Endothelial cell of umbilical vein (primary cell): ENCODE results near the gene XRN1. TPM values are rescaled to one million over a fixed set of nuclear protein-coding genes. Genes with fewer than 3 reads are reported as not detected.

Experiments used
- BruUV-seq: library from RNA; stranded (reverse); fragments of 400-500 nt; replicated peaks from 2 replicates; lab custom pipeline; 2021; lab: Mats Ljungman, UMichigan
- CTCF ChIA-PET: fragments of 300-600, 350-600 bp; sonication (Branson Sonifier 250); formaldehyde crosslinking; loops from one replicate; lab custom pipeline; 2021; ENCODE audit warnings: antibody characterized with exemption, inconsistent platforms; lab: Charles Lee
- POLR2A ChIA-PET: fragments of 300-600, 350-600 bp; sonication (Branson Sonifier 250); formaldehyde crosslinking; loops from one replicate; lab custom pipeline; 2021; ENCODE audit warnings: antibody characterized with exemption, inconsistent platforms; lab: Charles Lee
- DNase-seq: peaks from one replicate; pipeline ENCODE4 v3.0.0-alpha.2; 2011; ENCODE audit warnings: low read depth, low spot score
- FAIRE-seq: peaks from 2 replicates; lab custom pipeline; 2011; peaks lifted over from hg19 to GRCh38; lab: Jason Lieb, UNC
- H2AFZ ChIP-seq: 2 replicates; pipeline ENCODE4 v1.6.0; 2012; ENCODE audit warnings: low read depth, low read length, control low read depth, inconsistent platforms
- H3K27ac ChIP-seq: 2 replicates; pipeline ENCODE4 v1.5.1; 2011; ENCODE audit warnings: low read depth, mild to moderate bottlenecking, control low read depth, low read length, moderate library complexity; ENCODE audit not compliant: insufficient read depth
- H3K27me3 ChIP-seq, 2 experiments: 2 replicates each; pipeline versions ENCODE4 v1.6.0 to v1.6.1; 2011; ENCODE audit warnings: low read length in 2 of 2, mixed read lengths in 1 of 2; ENCODE audit not compliant: control insufficient read depth in 2 of 2, insufficient read depth in 2 of 2
- H3K36me3 ChIP-seq, 2 experiments: 2 replicates in 1 of 2; 3 replicates in 1 of 2; pipeline ENCODE4 v1.5.1; 2011; ENCODE audit warnings: low read length in 2 of 2, mild to moderate bottlenecking in 1 of 2, moderate library complexity in 1 of 2; ENCODE audit not compliant: control insufficient read depth in 2 of 2, insufficient read depth in 2 of 2; ENCODE audit errors: extremely low read depth in 1 of 2
- H3K4me1 ChIP-seq: 3 replicates; pipeline ENCODE4 v1.5.1; 2011; ENCODE audit warnings: mild to moderate bottlenecking, low read length; ENCODE audit not compliant: control insufficient read depth, insufficient read depth; ENCODE audit errors: extremely low read depth
- H3K4me2 ChIP-seq: 2 replicates; pipeline ENCODE4 v1.6.1; 2011; ENCODE audit warnings: low read length, control low read depth, mixed read lengths; ENCODE audit not compliant: insufficient read depth
- H3K4me3 ChIP-seq, 3 experiments: fragments of 200-600 bp in 1 of 3; sonication (generic), shearing (Covaris generic) in 1 of 3; replicated peaks in 1 of 3; 2 replicates each; pipeline ENCODE4 v1.5.1; 2011 to 2016; ENCODE audit warnings: control low read depth in 3 of 3, low read length in 3 of 3, mild to moderate bottlenecking in 2 of 3, inconsistent platforms in 1 of 3, low read depth in 1 of 3, moderate library complexity in 1 of 3; ENCODE audit not compliant: insufficient read depth in 1 of 3
- H3K79me2 ChIP-seq: 2 replicates; pipeline ENCODE4 v1.6.0; 2012; ENCODE audit warnings: low read length, inconsistent platforms; ENCODE audit not compliant: control insufficient read depth, insufficient read depth
- H3K9ac ChIP-seq: replicated peaks from 2 replicates; pipeline ENCODE3; 2011; ENCODE audit warnings: low read length, control low read depth; ENCODE audit not compliant: insufficient read depth; ENCODE audit errors: extremely low read depth
- H3K9me1 ChIP-seq: replicated peaks from 3 replicates; pipeline ENCODE4 v1.6.0; 2011; ENCODE audit warnings: mild to moderate bottlenecking, low read length; ENCODE audit not compliant: control insufficient read depth, insufficient read depth; ENCODE audit errors: extremely low read depth
- H3K9me3 ChIP-seq: replicated peaks from 2 replicates; pipeline ENCODE4 v1.5.1; 2012; ENCODE audit warnings: low read length, inconsistent platforms; ENCODE audit not compliant: control insufficient read depth, insufficient read depth
- H4K20me1 ChIP-seq: replicated peaks from 2 replicates; pipeline ENCODE3; 2011; ENCODE audit warnings: mild to moderate bottlenecking, low read length; ENCODE audit not compliant: control insufficient read depth, insufficient read depth; ENCODE audit errors: extremely low read depth
- CTCF ChIP-seq, 2 donors: IDR thresholded peaks; 1 replicate in 1 of 2; 2 replicates in 1 of 2; pipeline ENCODE4 v1.5.1; 2011; ENCODE audit warnings: low read length in 2 of 2, mild to moderate bottlenecking in 2 of 2, moderate library complexity in 2 of 2, control low read depth in 1 of 2, inconsistent platforms in 1 of 2, low read depth in 1 of 2; ENCODE audit not compliant: insufficient read depth in 1 of 2; ENCODE audit errors: extremely low read depth in 1 of 2
- EZH2 ChIP-seq: IDR thresholded peaks from 2 replicates; pipeline ENCODE4 v1.6.1; 2012; ENCODE audit warnings: borderline replicate concordance, low read depth, mild to moderate bottlenecking, moderate library complexity, low read length, inconsistent platforms; ENCODE audit not compliant: severe bottlenecking
- FOS ChIP-seq: IDR thresholded peaks from 2 replicates; pipeline ENCODE4 v1.6.1; 2011; ENCODE audit warnings: mild to moderate bottlenecking, low read length, moderate library complexity, borderline replicate concordance; ENCODE audit not compliant: insufficient read depth
- GATA2 ChIP-seq: IDR thresholded peaks from 2 replicates; pipeline ENCODE4 v1.7.0; 2011; ENCODE audit warnings: low read depth, mild to moderate bottlenecking, moderate library complexity, mixed read lengths, low read length; ENCODE audit not compliant: insufficient read length, insufficient read depth
- JUN ChIP-seq: IDR thresholded peaks from 2 replicates; pipeline ENCODE4 v1.6.1; 2011; ENCODE audit warnings: borderline replicate concordance, low read depth; ENCODE audit not compliant: insufficient read length, insufficient read depth
- MAX ChIP-seq: IDR thresholded peaks from 2 replicates; pipeline ENCODE4 v1.6.1; 2011; ENCODE audit not compliant: insufficient read depth, insufficient read length
- MYC ChIP-seq: IDR thresholded peaks from one replicate; pipeline ENCODE4 v1.6.1; 2011; ENCODE audit warnings: mild to moderate bottlenecking, low read depth, low read length
- POLR2A ChIP-seq: IDR thresholded peaks from 2 replicates; pipeline ENCODE4 v1.6.1; 2012; ENCODE audit warnings: low read depth, mild to moderate bottlenecking, control low read depth, low read length
- POLR2AphosphoS5 ChIP-seq: IDR thresholded peaks from 2 replicates; pipeline ENCODE4 v1.6.1; 2012; ENCODE audit warnings: low read depth, mild to moderate bottlenecking, control low read depth, low read length, moderate library complexity; ENCODE audit not compliant: insufficient read depth
- dilution Hi-C: fragments of 300-500 bp; cut with MboI; formaldehyde crosslinking; loops from one replicate; pipeline ENCODE4 v1.15.0; 2019; ENCODE audit warnings: low sequenced_read_pairs; ENCODE audit not compliant: extremely low pct_ligation_motif_present
- intact Hi-C: fragments of 100-400 bp; cut with micrococcal nuclease; formaldehyde crosslinking; loops from one replicate; pipeline ENCODE4 v1.10.0; 2022
- polyA plus RNA-seq, 4 experiments: library from polyadenylated mRNA; depleted of rRNA in 3 of 4; stranded (reverse) in 3 of 4; unstranded in 1 of 4; fragments of >200 nt; gene quantifications; 2 replicates each; pipeline versions ENCODE4 v1.2.1 to v1.2.3, GENCODE V29; 2011 to 2012; ENCODE audit warnings: missing spikeins in 1 of 4
- total RNA-seq: library from RNA; stranded (reverse); gene quantifications from 2 replicates; pipeline ENCODE4 v1.2.3, GENCODE V29; 2021

XRN1 gene
- total and polyA plus RNA-seq, 2 donors (not counting 3 experiments of a cell fraction or from before 2014, with no cell fraction given), result 4.4 to 40.0 TPM

GRCh38 chr3:142276781-142277180 is 171.1 kb downstream of the XRN1 start:
- Histone ChIP-seq H2AFZ (no peak overlapping the region), H3K4me1 (no peaks in the 10 kb centered on the region), H3K27me3 (peaks cover 2 to 6% of the 10 kb centered on the region in 2 experiments), H3K9ac (no peak overlapping the region), H3K36me3 (no peaks in the 10 kb centered on the region), H3K9me3 (no peaks in the 10 kb centered on the region), H3K9me1 (no peaks in the 10 kb centered on the region), H3K27ac (no peak overlapping the region), H3K4me3 (no peak overlapping the region), H4K20me1 (no peaks in the 10 kb centered on the region), H3K79me2 (no peaks in the 10 kb centered on the region), H3K4me2 (no peak overlapping the region)
- DNase-seq (no peak), FAIRE-seq (no peak)
- dilution Hi-C loops (no loop called here), intact Hi-C loops (loop anchor here (5.0 kb wide), 1 partner anchor 539 kb away; the partner anchor contains the start of gene RNF7)
- TF ChIP-seq MAX (no peak), POLR2A (no peak), EZH2 (no peak), CTCF (IDR thresholded peaks at IDR 0.05; ENCODE audit: extremely low read depth in 1 of 2, insufficient read depth in 1 of 2, low read depth in 1 of 2, low read length in 2 of 2) (no peak), POLR2AphosphoS5 (no peak), MYC (no peak), GATA2 (no peak), JUN (no peak), FOS (no peak)
- POLR2A ChIA-PET, result no interaction called here
- no TSS peak for BruUV-seq
- CTCF ChIA-PET, result interaction anchor here (0.6 to 1.7 kb wide), 3 partner anchors 10 to 151 kb away, joined by 3 to 9 read pairs (median 5); no protein-coding TSS in a partner anchor
